HEK293 (cell line): ENCODE data around the gene PRSS33.
A peak's percentile ranks its signal among the peaks of the same experiment; 100 is the strongest.

Source experiments
- BCL11B ChIP-seq: fragments of 450-650 bp; formaldehyde crosslinking; IDR thresholded peaks from 2 replicates; pipeline ENCODE4 v1.5.1; 2016; ENCODE audit warnings: low read depth, missing biosample characterization, missing genetic modification characterization
- ZNF274 ChIP-seq, 2 experiments: fragments of 200-500 bp in 1 of 2; fragments of 450-650 bp in 1 of 2; sonication (Bioruptor generic) in 1 of 2; formaldehyde crosslinking in 1 of 2; IDR thresholded peaks; 2 replicates each; pipeline versions ENCODE4 v1.5.1 to v1.6.1; 2014 to 2016; ENCODE audit warnings: borderline replicate concordance in 1 of 2, inconsistent platforms in 1 of 2, low read length in 1 of 2, missing biosample characterization in 1 of 2, missing genetic modification characterization in 1 of 2
- ZNF366 ChIP-seq: fragments of 450-650 bp; formaldehyde crosslinking; conservative IDR thresholded peaks from 2 replicates; pipeline ENCODE4 v1.5.1; 2016; ENCODE audit warnings: missing biosample characterization, missing genetic modification characterization
- ZNF404 ChIP-seq: fragments of 450-650 bp; formaldehyde crosslinking; IDR thresholded peaks from 2 replicates; pipeline ENCODE4 v1.5.1; 2017; ENCODE audit warnings: missing biosample characterization, missing genetic modification characterization
- ZNF585B ChIP-seq: fragments of 450-650 bp; formaldehyde crosslinking; IDR thresholded peaks from 2 replicates; pipeline ENCODE4 v1.5.1; 2016; ENCODE audit warnings: missing biosample characterization, missing genetic modification characterization
- ZSCAN30 ChIP-seq: fragments of 450-650 bp; IDR thresholded peaks from 2 replicates; pipeline ENCODE4 v1.5.1; 2018; ENCODE audit warnings: missing biosample characterization, mild to moderate bottlenecking, missing genetic modification characterization, moderate library complexity
- TF ChIP-seq, protein P1 (sequence below): fragments of 450-650 bp; formaldehyde crosslinking; IDR thresholded peaks from 2 replicates; pipeline ENCODE4 v1.5.1; 2016; ENCODE audit warnings: missing biosample characterization, missing genetic modification characterization
- TF ChIP-seq, protein P2 (sequence below): fragments of 450-650 bp; formaldehyde crosslinking; optimal IDR thresholded peaks from 2 replicates; pipeline ENCODE3; 2016; ENCODE audit warnings: missing biosample characterization, mild to moderate bottlenecking, missing genetic modification characterization
- TF ChIP-seq, protein P3 (sequence below): fragments of 450-650 bp; formaldehyde crosslinking; conservative IDR thresholded peaks from 2 replicates; pipeline ENCODE4 v1.5.1; 2016; ENCODE audit warnings: low read depth, missing biosample characterization, missing genetic modification characterization

DNA sequence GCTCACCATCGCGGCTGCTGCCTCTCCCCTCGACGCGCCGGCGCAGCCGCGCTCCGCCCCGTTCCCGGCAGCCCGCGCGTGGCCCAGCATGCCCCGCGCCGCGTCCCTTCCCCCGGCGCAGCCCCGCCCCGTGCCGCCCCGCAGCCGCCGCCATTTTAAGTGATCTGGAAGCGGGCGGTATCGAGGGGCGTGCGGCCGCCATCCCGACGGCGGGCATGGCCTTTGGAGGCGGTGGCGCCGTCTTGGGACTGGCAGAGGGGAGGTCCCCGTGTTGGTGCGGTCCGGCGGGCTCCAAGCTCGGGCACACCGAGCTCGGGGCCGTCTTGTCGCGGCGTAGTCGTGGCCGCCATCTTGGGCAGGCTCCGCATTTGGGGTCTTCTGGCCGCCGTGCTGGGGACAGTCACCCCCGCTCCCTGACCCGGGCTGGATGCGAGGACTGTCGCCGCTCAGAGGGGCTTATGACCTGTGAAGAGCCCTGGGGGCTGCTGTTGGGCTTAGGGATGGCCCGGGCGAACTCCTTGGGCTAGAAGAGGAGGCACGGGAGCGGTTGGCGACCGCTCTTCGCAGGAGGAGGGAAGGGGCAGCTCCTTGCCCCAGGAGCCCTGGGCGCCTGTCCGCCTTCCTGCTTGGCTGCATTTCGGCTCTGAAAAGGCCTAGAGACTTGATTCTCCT, 10.0 kb downstream of the PRSS33 start, which contains the start of gene ELOB:
- TF ChIP-seq, protein P1, sequence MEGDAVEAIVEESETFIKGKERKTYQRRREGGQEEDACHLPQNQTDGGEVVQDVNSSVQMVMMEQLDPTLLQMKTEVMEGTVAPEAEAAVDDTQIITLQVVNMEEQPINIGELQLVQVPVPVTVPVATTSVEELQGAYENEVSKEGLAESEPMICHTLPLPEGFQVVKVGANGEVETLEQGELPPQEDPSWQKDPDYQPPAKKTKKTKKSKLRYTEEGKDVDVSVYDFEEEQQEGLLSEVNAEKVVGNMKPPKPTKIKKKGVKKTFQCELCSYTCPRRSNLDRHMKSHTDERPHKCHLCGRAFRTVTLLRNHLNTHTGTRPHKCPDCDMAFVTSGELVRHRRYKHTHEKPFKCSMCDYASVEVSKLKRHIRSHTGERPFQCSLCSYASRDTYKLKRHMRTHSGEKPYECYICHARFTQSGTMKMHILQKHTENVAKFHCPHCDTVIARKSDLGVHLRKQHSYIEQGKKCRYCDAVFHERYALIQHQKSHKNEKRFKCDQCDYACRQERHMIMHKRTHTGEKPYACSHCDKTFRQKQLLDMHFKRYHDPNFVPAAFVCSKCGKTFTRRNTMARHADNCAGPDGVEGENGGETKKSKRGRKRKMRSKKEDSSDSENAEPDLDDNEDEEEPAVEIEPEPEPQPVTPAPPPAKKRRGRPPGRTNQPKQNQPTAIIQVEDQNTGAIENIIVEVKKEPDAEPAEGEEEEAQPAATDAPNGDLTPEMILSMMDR, result no peak
- TF ChIP-seq ZNF274 (IDR thresholded peaks at IDR 0.05; ENCODE audit: low read length) (no peak), ZNF274 (tag by site-specific recombination; IDR thresholded peaks at IDR 0.05; ENCODE audit: borderline replicate concordance) (no peak), BCL11B (tag by site-specific recombination) (no peak), ZSCAN30 (tag by site-specific recombination) (no peak), ZNF404 (tag by site-specific recombination) (no peak), ZNF585B (no peak), ZNF366 (tag by site-specific recombination) (no peak)
- TF ChIP-seq, protein P2, sequence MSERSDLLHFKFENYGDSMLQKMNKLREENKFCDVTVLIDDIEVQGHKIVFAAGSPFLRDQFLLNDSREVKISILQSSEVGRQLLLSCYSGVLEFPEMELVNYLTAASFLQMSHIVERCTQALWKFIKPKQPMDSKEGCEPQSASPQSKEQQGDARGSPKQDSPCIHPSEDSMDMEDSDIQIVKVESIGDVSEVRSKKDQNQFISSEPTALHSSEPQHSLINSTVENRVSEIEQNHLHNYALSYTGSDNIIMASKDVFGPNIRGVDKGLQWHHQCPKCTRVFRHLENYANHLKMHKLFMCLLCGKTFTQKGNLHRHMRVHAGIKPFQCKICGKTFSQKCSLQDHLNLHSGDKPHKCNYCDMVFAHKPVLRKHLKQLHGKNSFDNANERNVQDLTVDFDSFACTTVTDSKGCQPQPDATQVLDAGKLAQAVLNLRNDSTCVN, result peak; percentile 82
- TF ChIP-seq, protein P3, sequence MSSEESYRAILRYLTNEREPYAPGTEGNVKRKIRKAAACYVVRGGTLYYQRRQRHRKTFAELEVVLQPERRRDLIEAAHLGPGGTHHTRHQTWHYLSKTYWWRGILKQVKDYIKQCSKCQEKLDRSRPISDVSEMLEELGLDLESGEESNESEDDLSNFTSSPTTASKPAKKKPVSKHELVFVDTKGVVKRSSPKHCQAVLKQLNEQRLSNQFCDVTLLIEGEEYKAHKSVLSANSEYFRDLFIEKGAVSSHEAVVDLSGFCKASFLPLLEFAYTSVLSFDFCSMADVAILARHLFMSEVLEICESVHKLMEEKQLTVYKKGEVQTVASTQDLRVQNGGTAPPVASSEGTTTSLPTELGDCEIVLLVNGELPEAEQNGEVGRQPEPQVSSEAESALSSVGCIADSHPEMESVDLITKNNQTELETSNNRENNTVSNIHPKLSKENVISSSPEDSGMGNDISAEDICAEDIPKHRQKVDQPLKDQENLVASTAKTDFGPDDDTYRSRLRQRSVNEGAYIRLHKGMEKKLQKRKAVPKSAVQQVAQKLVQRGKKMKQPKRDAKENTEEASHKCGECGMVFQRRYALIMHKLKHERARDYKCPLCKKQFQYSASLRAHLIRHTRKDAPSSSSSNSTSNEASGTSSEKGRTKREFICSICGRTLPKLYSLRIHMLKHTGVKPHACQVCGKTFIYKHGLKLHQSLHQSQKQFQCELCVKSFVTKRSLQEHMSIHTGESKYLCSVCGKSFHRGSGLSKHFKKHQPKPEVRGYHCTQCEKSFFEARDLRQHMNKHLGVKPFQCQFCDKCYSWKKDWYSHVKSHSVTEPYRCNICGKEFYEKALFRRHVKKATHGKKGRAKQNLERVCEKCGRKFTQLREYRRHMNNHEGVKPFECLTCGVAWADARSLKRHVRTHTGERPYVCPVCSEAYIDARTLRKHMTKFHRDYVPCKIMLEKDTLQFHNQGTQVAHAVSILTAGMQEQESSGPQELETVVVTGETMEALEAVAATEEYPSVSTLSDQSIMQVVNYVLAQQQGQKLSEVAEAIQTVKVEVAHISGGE (tag by site-specific recombination), result peak; percentile 47; the same call in 1 of the 2 replicates
